Ovary (tissue), 3 donors: ENCODE data around the gene CALR.

Source experiments
- CTCF ChIP-seq, 3 donors: fragments of 450-650 bp in 2 of 3; fragments of 200-600 bp in 1 of 3; IDR thresholded peaks; one replicate each; pipeline versions ENCODE4 v1.5.1 to v1.8.0; 2016 to 2022; ENCODE audit warnings: antibody characterized with exemption in 3 of 3, mild to moderate bottlenecking in 1 of 3
- EP300 ChIP-seq: sonication (generic); formaldehyde crosslinking; IDR thresholded peaks from one replicate; pipeline ENCODE4 v1.6.1; 2017; ENCODE audit warnings: antibody characterized with exemption
- POLR2A ChIP-seq: fragments of 450-650 bp; IDR thresholded peaks from one replicate; pipeline ENCODE4 v1.6.1; 2017; ENCODE audit warnings: antibody characterized with exemption, mild to moderate bottlenecking, moderate library complexity
- donor health status: DM: no; HTN: no; CAD: no.

GRCh38 chr19:12933287-12934072 lies 4.9 kb upstream of the CALR start, which contains the start of gene FARSA:
- TF ChIP-seq CTCF (IDR thresholded peaks at IDR 0.05) (no peak), POLR2A (peak; percentile 43), EP300 (no peak)
